Transverse colon (tissue), 4 donors: ENCODE data around the gene HOXD11.

Experiments
- POLR2AphosphoS5 ChIP-seq, 3 donors: sonication (generic); formaldehyde crosslinking; IDR thresholded peaks; one replicate each; pipeline ENCODE4 v1.6.1; 2016; ENCODE audit warnings: antibody characterized with exemption in 3 of 3
- TF ChIP-seq, protein P1 (sequence below), 5 experiments: fragments of 200-600 bp in 3 of 5; fragments of 450-650 bp in 2 of 5; sonication (generic) in 3 of 5; IDR thresholded peaks; 1 replicate in 2 of 5; 2 replicates in 3 of 5; pipeline ENCODE4 v1.5.1; 2016 to 2017; ENCODE audit warnings: antibody characterized with exemption in 5 of 5, inconsistent platforms in 3 of 5, mild to moderate bottlenecking in 2 of 5, moderate library complexity in 1 of 5

DNA sequence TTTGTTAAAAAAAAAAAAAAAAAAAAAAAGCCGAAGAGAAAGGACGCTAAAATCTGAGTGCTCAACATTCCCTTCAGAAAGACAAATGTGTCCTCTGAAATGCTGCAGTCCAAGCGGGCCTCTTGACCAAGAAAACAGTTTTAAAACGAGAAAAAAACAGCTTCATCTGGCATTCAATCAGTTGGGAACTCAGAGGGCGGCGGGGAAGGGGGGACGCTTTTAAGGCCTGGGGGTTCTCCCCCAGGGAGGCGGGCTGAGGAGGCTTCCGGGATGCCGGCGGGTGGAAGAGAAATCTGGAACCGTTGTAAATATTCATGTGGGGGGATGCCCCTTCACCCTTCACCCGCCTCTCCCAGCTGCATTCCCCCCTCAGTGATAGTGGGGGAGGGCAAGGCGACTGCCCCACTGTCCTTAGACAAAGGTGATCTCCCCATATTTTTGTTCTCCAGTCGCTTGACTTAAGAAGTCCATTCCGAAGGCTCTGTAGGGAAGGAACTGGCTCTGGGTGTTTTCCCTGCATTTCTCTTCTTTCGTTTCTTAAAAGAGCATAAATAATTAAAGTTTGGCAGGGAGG is 3.3 kb upstream of the HOXD11 start:
- no peak for TF ChIP-seq POLR2AphosphoS5 (IDR thresholded peaks at IDR 0.05)
- TF ChIP-seq, protein P1, sequence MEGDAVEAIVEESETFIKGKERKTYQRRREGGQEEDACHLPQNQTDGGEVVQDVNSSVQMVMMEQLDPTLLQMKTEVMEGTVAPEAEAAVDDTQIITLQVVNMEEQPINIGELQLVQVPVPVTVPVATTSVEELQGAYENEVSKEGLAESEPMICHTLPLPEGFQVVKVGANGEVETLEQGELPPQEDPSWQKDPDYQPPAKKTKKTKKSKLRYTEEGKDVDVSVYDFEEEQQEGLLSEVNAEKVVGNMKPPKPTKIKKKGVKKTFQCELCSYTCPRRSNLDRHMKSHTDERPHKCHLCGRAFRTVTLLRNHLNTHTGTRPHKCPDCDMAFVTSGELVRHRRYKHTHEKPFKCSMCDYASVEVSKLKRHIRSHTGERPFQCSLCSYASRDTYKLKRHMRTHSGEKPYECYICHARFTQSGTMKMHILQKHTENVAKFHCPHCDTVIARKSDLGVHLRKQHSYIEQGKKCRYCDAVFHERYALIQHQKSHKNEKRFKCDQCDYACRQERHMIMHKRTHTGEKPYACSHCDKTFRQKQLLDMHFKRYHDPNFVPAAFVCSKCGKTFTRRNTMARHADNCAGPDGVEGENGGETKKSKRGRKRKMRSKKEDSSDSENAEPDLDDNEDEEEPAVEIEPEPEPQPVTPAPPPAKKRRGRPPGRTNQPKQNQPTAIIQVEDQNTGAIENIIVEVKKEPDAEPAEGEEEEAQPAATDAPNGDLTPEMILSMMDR (IDR thresholded peaks at IDR 0.05) = no peak
